ENCODE data around the gene ENOPH1.
A peak's percentile ranks its signal among the peaks of the same experiment; 100 is the strongest.

ENOPH1 gene

DNA sequence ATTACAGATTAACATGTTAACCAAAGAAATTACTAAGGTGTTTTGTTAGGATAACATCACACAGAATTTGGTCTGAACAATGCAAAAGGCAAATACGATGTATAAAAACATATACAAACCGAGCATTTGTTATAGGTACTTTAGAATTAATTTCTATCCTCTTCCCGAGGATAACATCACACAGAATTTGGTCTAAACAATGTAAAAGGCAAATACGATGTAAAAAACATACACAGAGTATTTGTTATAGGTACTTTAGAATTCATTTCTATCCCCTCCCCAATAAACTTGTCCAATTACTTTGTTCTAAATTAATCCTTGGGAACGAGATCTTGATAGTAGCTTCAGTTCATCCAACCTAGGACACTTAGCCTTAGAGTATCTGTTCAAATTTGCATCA, 7.8 kb upstream of the ENOPH1 start:
- Histone ChIP-seq H3K4me3 (ENCODE audit: low read depth, low read length) (no peak overlapping the region), H3K27ac (no peak overlapping the region), H3K27me3 (replicated peaks) (no peaks in the 10 kb centered on the region), H3K36me3 (replicated peaks) (peaks cover 45% of the 10 kb centered on the region)
- in situ Hi-C loops (cut with HindIII; ENCODE audit: low pct_ligation_motif_present, low sequenced_read_pairs): loop anchor here (10.0 kb wide), 1 partner anchor 48 kb away; the partner anchor contains the start of gene HNRNPD
- DNase-seq: no peak
- TF ChIP-seq, protein P1, sequence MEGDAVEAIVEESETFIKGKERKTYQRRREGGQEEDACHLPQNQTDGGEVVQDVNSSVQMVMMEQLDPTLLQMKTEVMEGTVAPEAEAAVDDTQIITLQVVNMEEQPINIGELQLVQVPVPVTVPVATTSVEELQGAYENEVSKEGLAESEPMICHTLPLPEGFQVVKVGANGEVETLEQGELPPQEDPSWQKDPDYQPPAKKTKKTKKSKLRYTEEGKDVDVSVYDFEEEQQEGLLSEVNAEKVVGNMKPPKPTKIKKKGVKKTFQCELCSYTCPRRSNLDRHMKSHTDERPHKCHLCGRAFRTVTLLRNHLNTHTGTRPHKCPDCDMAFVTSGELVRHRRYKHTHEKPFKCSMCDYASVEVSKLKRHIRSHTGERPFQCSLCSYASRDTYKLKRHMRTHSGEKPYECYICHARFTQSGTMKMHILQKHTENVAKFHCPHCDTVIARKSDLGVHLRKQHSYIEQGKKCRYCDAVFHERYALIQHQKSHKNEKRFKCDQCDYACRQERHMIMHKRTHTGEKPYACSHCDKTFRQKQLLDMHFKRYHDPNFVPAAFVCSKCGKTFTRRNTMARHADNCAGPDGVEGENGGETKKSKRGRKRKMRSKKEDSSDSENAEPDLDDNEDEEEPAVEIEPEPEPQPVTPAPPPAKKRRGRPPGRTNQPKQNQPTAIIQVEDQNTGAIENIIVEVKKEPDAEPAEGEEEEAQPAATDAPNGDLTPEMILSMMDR (IDR thresholded peaks at IDR 0.05; ENCODE audit: low read depth, low read length, missing control alignments): no peak

DNA sequence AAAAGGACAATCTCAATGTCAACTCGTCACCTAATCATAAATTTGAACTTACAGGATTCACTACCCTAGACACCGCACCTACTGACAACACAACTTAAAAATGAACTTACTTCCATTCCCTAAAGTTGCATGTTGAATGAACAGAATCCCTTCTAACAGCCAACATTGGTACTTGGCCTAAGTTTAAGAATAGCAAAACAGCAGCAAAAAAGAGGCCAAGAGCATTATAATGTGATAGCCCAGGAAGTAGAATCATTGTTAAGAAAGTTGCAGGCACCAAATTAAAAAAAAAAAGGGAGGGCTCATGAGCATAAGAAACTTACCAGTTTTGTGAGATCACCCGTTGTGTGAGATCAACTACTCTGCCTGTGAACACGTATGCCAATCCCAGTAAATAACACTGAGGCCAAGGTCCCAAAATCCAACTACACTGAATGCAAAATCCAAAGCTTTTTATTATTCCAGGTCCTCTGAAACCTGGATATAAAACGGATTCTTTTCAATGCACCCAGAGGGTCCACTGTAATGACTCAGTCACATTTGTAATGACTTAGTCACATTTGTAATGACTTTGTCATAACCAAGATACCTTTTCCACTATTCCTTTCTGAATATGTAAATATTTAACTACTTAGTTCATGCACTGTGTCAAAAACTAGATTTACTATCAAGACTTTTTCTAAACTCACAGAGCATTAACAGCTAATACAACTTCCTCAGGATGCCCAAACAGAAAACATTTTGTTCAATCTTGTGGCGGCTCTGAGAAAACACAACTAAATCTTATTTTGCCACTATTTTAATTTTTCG, 6.9 kb upstream of the ENOPH1 start:
- DNase-seq: no peak
- H3K36me3 ChIP-seq (replicated peaks): peaks cover 52% of the 10 kb centered on the region
- in situ Hi-C loops (cut with HindIII; ENCODE audit: low pct_ligation_motif_present, low sequenced_read_pairs): loop anchor here (10.0 kb wide), 1 partner anchor 49 kb away; the partner anchor contains the start of gene HNRNPD

DNA sequence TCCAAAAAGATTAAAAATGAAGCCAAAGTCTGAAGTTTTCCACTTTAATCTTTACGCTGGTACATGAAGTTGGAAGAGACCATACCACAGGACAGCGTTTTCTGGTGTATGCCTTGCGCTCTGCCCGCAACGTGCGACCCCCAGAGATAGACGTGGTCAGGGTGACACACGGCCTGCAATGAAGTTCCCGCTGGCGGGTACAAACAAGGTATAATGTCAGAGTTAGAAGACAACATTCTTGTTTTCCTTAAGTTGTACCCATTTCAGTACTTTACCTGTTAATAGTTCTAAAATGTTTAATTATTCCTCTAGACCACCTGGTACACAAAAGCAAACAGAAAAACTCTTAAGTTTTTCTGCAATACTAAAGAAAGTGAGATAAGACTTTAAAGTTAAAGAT, 4.9 kb upstream of the ENOPH1 start:
- TF ChIP-seq, protein P1 (IDR thresholded peaks at IDR 0.05; ENCODE audit: low read depth, low read length, missing control alignments): no peak
- Histone ChIP-seq H3K4me3 (ENCODE audit: low read depth, low read length) (no peak overlapping the region), H3K27me3 (replicated peaks) (no peaks in the 10 kb centered on the region), H3K27ac (no peak overlapping the region), H3K36me3 (replicated peaks) (peaks cover 55% of the 10 kb centered on the region)
- no peak for DNase-seq
- in situ Hi-C loops (cut with HindIII; ENCODE audit: low pct_ligation_motif_present, low sequenced_read_pairs): loop anchor here (10.0 kb wide), 1 partner anchor 51 kb away; the partner anchor contains the start of gene HNRNPD

More for the DNA sequence above, 6.9 kb upstream of the ENOPH1 start:
- H3K27ac ChIP-seq: no peak overlapping the region
- H3K27me3 ChIP-seq (replicated peaks): no peaks in the 10 kb centered on the region
- TF ChIP-seq, protein P1 (IDR thresholded peaks at IDR 0.05; ENCODE audit: low read depth, low read length, missing control alignments): no peak
- H3K4me3 ChIP-seq (ENCODE audit: low read depth, low read length): no peak overlapping the region

DNA sequence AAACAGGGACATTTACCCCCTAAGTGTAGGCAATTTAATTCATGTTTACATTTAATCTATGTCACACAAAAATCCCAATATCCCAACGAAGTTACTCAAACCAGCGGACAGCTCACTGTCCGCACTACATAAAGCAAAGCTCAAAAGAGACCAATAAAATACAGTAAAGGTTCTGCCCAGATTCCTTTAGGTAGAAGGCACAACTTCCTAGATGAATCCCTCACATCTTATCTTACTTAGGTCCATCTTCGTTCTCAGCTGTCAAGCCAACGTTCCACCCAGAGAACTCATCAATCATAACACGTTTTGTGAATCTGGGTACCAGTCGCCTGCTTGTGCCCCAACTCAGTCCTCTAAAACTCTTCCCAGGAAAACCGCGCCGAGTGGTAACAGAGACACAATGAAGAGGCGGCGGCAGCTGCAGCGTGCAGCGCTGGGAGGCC, 1.8 kb upstream of the ENOPH1 start:
- H3K36me3 ChIP-seq (replicated peaks): peaks cover 49% of the 10 kb centered on the region
- H3K27me3 ChIP-seq (replicated peaks): no peaks in the 10 kb centered on the region
- TF ChIP-seq, protein P1 (IDR thresholded peaks at IDR 0.05; ENCODE audit: low read depth, low read length, missing control alignments): no peak
- DNase-seq: no peak
- H3K4me3 ChIP-seq (ENCODE audit: low read depth, low read length): peak overlapping the region; percentile 93
- in situ Hi-C loops (cut with HindIII; ENCODE audit: low pct_ligation_motif_present, low sequenced_read_pairs): loop anchor here (10.0 kb wide), 1 partner anchor 54 kb away; the partner anchor contains the start of gene HNRNPD
- peak overlapping the region; percentile 91 for H3K27ac ChIP-seq

DNA sequence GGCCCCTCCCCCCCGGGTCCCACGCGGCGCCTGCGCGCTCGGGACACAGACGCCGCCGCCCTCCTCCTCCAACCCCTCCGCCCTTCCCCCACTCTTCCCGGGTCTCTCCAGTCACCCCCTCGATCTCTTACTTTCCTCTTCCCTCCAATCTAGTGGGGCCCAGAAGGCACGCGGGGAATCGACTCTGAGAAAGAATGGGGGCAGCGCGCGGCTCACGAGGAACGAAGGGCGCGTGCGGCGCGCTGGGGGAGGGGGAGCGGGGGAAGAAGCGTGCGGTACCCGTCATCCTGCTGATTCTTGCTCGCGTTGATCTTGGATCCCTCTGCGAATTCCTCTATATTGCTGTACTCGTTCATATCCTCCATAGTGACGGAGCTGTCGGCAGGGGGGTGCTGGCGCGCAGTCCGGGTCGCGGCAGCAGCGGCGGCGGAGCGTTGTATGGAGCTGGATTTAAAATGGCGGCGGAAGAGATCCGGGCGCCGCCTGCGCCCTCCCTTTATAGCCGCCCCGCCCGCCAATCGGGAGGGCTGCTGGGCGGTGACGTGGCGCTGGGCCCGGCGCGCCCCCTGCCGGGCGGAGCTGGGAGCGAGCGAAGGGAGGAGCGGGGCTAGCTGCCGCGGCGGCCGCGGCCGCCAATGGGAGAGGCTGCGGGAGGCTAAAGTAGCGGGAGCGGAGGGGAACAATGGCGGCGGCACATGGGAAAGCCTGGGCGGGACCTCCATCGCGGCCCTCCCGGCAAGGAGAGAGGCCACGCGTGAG, 1.2 kb upstream of the ENOPH1 start:
- peak overlapping the region; percentile 91 for H3K27ac ChIP-seq
- in situ Hi-C loops (cut with HindIII; ENCODE audit: low pct_ligation_motif_present, low sequenced_read_pairs): loop anchor here (10.0 kb wide), 1 partner anchor 54 kb away; the partner anchor contains the start of gene HNRNPD
- no peaks in the 10 kb centered on the region for H3K27me3 ChIP-seq (replicated peaks)
- peak; percentile 86 for DNase-seq
- TF ChIP-seq, protein P1 (IDR thresholded peaks at IDR 0.05; ENCODE audit: low read depth, low read length, missing control alignments): peak; percentile 58
- peaks cover 43% of the 10 kb centered on the region for H3K36me3 ChIP-seq (replicated peaks)
- peak overlapping the region; percentile 93 for H3K4me3 ChIP-seq (ENCODE audit: low read depth, low read length)
